K562 (cell line): ENCODE data around the gene ARL6IP1. TPM values are rescaled to one million over a fixed set of nuclear protein-coding genes. Genes with fewer than 3 reads are reported as not detected.

Experiments
- ATF7 ChIP-seq: fragments of 450-650 bp; IDR thresholded peaks from 2 replicates; pipeline ENCODE4 v1.7.1; 2014; ENCODE audit warnings: mild to moderate bottlenecking, moderate library complexity
- DIDO1 ChIP-seq: fragments of 450-650 bp; IDR thresholded peaks from 2 replicates; pipeline ENCODE4 v1.6.1; 2016; ENCODE audit warnings: low read depth, missing biosample characterization, missing genetic modification characterization
- JUN ChIP-seq, 2 experiments: sonication (generic) in 1 of 2; formaldehyde crosslinking in 1 of 2; IDR thresholded peaks; 2 replicates each; pipeline versions ENCODE4 v1.6.1 to v1.8.0; 2012 to 2022; ENCODE audit warnings: borderline replicate concordance in 2 of 2, mild to moderate bottlenecking in 2 of 2, improper control_type of control experiment in 1 of 2, low read depth in 1 of 2, low read length in 1 of 2, missing genetic modification reagents in 1 of 2
- MBD2 ChIP-seq: sonication (generic); IDR thresholded peaks from 2 replicates; pipeline ENCODE4 v1.6.1; 2016; ENCODE audit warnings: low read depth, borderline replicate concordance
- MYBL2 ChIP-seq, 2 experiments: fragments of 450-650 bp in 1 of 2; sonication (generic) in 1 of 2; formaldehyde crosslinking in 1 of 2; IDR thresholded peaks; 2 replicates each; pipeline versions ENCODE4 v1.6.1 to v1.8.1; 2017 to 2022; ENCODE audit warnings: borderline replicate concordance in 1 of 2, inconsistent platforms in 1 of 2, low read depth in 1 of 2, mild to moderate bottlenecking in 1 of 2, missing genetic modification reagents in 1 of 2, moderate library complexity in 1 of 2
- POLR3G ChIP-seq: IDR thresholded peaks from 2 replicates; pipeline ENCODE4 v1.6.1; 2011; ENCODE audit not compliant: insufficient read length, insufficient replicate concordance; ENCODE audit errors: extremely low read depth
- PTBP1 ChIP-seq: fragments of 200-400 bp; formaldehyde crosslinking; IDR thresholded peaks from 2 replicates; pipeline ENCODE4 v1.6.1; 2017; ENCODE audit warnings: low read depth, low read length
- RBM15 ChIP-seq: fragments of 200-400 bp; formaldehyde crosslinking; IDR thresholded peaks from 2 replicates; pipeline ENCODE4 v1.6.1; 2018; ENCODE audit warnings: mild to moderate bottlenecking, low read length, moderate library complexity; ENCODE audit not compliant: insufficient read depth
- SIRT6 ChIP-seq: IDR thresholded peaks from one replicate; pipeline ENCODE4 v1.6.1; 2012; ENCODE audit warnings: low read depth, mild to moderate bottlenecking, control low read depth, inconsistent platforms, low read length, moderate library complexity
- SREBF1 ChIP-seq: fragments of 150-350 bp; IDR thresholded peaks from 2 replicates; pipeline ENCODE4 v1.6.1; 2014; ENCODE audit warnings: antibody characterized with exemption, low read depth, low read length, borderline replicate concordance
- SUPT5H ChIP-seq: fragments of 450-650 bp; IDR thresholded peaks from 2 replicates; pipeline ENCODE4 v1.6.1; 2016
- TAF7 ChIP-seq: fragments of 450-650 bp; IDR thresholded peaks from 2 replicates; pipeline ENCODE4 v1.6.1; 2016; ENCODE audit warnings: missing genetic modification characterization, missing compliant biosample characterization
- ZBTB11 ChIP-seq, 3 experiments: fragments of 200-800 bp in 1 of 3; fragments of 250-450 bp in 1 of 3; fragments of 450-650 bp in 1 of 3; sonication (Bioruptor Pico) in 1 of 3; sonication (Bioruptor generic) in 1 of 3; formaldehyde crosslinking in 1 of 3; IDR thresholded peaks; 2 replicates each; pipeline versions ENCODE4 v1.6.1 to v1.8.0; 2016 to 2022; ENCODE audit warnings: mild to moderate bottlenecking in 2 of 3, missing genetic modification characterization in 2 of 3, missing compliant biosample characterization in 1 of 3, moderate library complexity in 1 of 3
- ZBTB5 ChIP-seq: fragments of 450-650 bp; IDR thresholded peaks from 2 replicates; pipeline ENCODE4 v1.6.1; 2017; ENCODE audit warnings: antibody characterized with exemption
- ZC3H8 ChIP-seq: fragments of 450-650 bp; IDR thresholded peaks from 2 replicates; pipeline ENCODE4 v1.6.1; 2017
- ZNF3 ChIP-seq: fragments of 250-450 bp; sonication (Bioruptor Pico); IDR thresholded peaks from 2 replicates; pipeline ENCODE4 v1.5.0; 2021; ENCODE audit warnings: mild to moderate bottlenecking, moderate library complexity
- ZNF311 ChIP-seq: fragments of 250-450 bp; sonication (Bioruptor Pico); IDR thresholded peaks from 2 replicates; pipeline ENCODE4 v1.4.0; 2020; ENCODE audit warnings: mild to moderate bottlenecking, moderate library complexity
- ZSCAN32 ChIP-seq: fragments of 450-650 bp; formaldehyde crosslinking; IDR thresholded peaks from 2 replicates; pipeline ENCODE4 v1.4.0; 2020; ENCODE audit warnings: mild to moderate bottlenecking, moderate library complexity
- polyA plus RNA-seq, 8 experiments: library from polyadenylated mRNA; depleted of rRNA in 4 of 8; stranded (reverse) in 5 of 8; unstranded in 3 of 8; fragments of >200 nt; fragmentation: Nextera tagmentation in 2 of 8; fragmentation: Illumina TruSeq in 1 of 8; extraction: Ambion mirVana in 2 of 8; extraction: Trizol in 1 of 8; gene quantifications; 2 replicates each; pipeline versions ENCODE4 v1.2.1 to v1.2.3, GENCODE V29; 2011 to 2014; ENCODE audit warnings: inconsistent platforms in 1 of 8, missing spikeins in 1 of 8
- total RNA-seq, 7 experiments: library from RNA; depleted of rRNA in 6 of 7; stranded (reverse); fragments of >200 nt in 6 of 7; fragmentation: Illumina TruSeq in 2 of 7; extraction: Trizol in 2 of 7; gene quantifications; 2 replicates each; pipeline versions ENCODE4 v1.2.1 to v1.2.3, GENCODE V29; 2011 to 2021; ENCODE audit warnings: low replicate concordance in 1 of 7
- TF ChIP-seq, protein P1 (sequence below): fragments of 450-650 bp; IDR thresholded peaks from 2 replicates; pipeline ENCODE4 v1.7.0; 2016; ENCODE audit warnings: borderline replicate concordance

Gene ARL6IP1
- total and polyA plus RNA-seq, 9 of the 15 experiments (the other 6 are each of a cell fraction or from before 2014, with no cell fraction given): 102 to 391 (median 162) TPM

GRCh38 chr16:18801145-18801972, at the start of gene ARL6IP1 (continued):
- TF ChIP-seq PTBP1 (no peak), ZC3H8 (no peak), SIRT6 (no peak), MBD2 (peak; percentile 90), TAF7 (tag) (peak; percentile 82), SREBF1 (0 out of 2 replicates have a peak, but pooled peaks have one; percentile 17), ZBTB11 (CRISPR knock-in tag; IDR thresholded peaks at IDR 0.05) (peak; percentile 80 to 93 (median 83); a peak in 5 of 6 replicates), ATF7 (peak; percentile 85), ZBTB5 (no peak), ZSCAN32 (CRISPR knock-in tag) (no peak), ZNF3 (no peak), JUN (IDR thresholded peaks at IDR 0.05; ENCODE audit: borderline replicate concordance, low read depth, low read length) (peak; percentile 42), JUN (CRISPR knock-in tag; IDR thresholded peaks at IDR 0.05; ENCODE audit: borderline replicate concordance) (peak; percentile 72; the same call in 1 of the 2 replicates), SUPT5H (peak; percentile 99), POLR3G (no peak), ZNF311 (CRISPR knock-in tag) (no peak), RBM15 (no peak), DIDO1 (no peak), MYBL2 (IDR thresholded peaks at IDR 0.05; ENCODE audit: low read depth) (peak; percentile 98), MYBL2 (CRISPR knock-in tag; IDR thresholded peaks at IDR 0.05; ENCODE audit: borderline replicate concordance) (peak; percentile 98; the same call in 1 of the 2 replicates)
- TF ChIP-seq, protein P1, sequence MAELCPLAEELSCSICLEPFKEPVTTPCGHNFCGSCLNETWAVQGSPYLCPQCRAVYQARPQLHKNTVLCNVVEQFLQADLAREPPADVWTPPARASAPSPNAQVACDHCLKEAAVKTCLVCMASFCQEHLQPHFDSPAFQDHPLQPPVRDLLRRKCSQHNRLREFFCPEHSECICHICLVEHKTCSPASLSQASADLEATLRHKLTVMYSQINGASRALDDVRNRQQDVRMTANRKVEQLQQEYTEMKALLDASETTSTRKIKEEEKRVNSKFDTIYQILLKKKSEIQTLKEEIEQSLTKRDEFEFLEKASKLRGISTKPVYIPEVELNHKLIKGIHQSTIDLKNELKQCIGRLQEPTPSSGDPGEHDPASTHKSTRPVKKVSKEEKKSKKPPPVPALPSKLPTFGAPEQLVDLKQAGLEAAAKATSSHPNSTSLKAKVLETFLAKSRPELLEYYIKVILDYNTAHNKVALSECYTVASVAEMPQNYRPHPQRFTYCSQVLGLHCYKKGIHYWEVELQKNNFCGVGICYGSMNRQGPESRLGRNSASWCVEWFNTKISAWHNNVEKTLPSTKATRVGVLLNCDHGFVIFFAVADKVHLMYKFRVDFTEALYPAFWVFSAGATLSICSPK: no peak
